ENCODE measurements around the gene PSMB8. TPM values are rescaled to one million over a fixed set of nuclear protein-coding genes. Genes with fewer than 3 reads are reported as not detected.

PSMB8 gene
- total RNA-seq, 6 experiments from 2014 or later = 24.4 to 43.3 (median 39.5) TPM

GRCh38 chr6:32844839-32845383 is 1.1 kb upstream of the PSMB8 start:
- Mint-ChIP-seq H3K27ac (peak overlapping the region; percentile 98), H3K27me3 (ENCODE audit: insufficient read depth) (peaks cover 6% of the 10 kb centered on the region), H3K4me1 (ENCODE audit: low read depth) (peaks cover 28% of the 10 kb centered on the region), H3K36me3 (ENCODE audit: low read depth) (peaks cover 38% of the 10 kb centered on the region), H3K9me3 (no peaks in the 10 kb centered on the region), H3K4me3 (peak overlapping the region; percentile 99)
- DNase-seq = no peak
- TF ChIP-seq, protein P1, sequence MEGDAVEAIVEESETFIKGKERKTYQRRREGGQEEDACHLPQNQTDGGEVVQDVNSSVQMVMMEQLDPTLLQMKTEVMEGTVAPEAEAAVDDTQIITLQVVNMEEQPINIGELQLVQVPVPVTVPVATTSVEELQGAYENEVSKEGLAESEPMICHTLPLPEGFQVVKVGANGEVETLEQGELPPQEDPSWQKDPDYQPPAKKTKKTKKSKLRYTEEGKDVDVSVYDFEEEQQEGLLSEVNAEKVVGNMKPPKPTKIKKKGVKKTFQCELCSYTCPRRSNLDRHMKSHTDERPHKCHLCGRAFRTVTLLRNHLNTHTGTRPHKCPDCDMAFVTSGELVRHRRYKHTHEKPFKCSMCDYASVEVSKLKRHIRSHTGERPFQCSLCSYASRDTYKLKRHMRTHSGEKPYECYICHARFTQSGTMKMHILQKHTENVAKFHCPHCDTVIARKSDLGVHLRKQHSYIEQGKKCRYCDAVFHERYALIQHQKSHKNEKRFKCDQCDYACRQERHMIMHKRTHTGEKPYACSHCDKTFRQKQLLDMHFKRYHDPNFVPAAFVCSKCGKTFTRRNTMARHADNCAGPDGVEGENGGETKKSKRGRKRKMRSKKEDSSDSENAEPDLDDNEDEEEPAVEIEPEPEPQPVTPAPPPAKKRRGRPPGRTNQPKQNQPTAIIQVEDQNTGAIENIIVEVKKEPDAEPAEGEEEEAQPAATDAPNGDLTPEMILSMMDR (IDR thresholded peaks at IDR 0.05) = no peak; the same call in 1 of the 2 replicates

DNA sequence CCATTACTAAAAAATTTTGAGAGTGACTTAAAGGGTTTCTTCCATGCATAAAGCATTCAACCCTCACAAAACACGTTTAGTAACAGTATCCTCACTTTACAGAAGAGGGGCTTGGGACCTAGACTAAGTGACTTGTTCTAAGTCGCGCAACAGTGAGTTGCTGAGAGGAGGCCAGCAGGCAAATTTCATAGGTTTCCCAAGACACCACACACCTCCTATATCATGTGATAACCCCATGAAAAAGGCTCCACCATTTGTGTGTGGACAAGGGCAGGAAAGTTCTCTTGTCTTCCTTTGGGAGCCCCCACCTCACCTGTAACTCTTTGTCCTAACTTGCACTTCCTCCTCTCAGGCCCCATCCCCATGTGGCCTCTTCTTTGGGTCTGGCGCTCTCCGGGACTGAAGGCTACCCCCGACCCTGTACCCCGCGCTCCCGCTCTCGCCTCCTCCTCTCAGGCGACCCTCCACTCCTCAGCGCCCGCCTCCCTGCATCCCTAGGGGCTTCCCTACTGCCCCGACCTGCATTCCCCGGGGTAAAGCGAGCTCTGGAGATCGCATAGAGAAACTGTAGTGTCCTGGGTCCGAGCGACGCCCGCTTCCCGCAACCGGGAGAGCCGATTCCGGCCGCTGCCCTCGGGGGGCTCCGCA is 392 bp downstream of the PSMB8 start:
- peaks cover 30% of the 10 kb centered on the region for H3K36me3 Mint-ChIP-seq (ENCODE audit: low read depth)
- H3K27me3 Mint-ChIP-seq (ENCODE audit: insufficient read depth) = peaks cover 6% of the 10 kb centered on the region
- no peaks in the 10 kb centered on the region for H3K9me3 Mint-ChIP-seq
- no peak for DNase-seq
- H3K4me1 Mint-ChIP-seq (ENCODE audit: low read depth) = peaks cover 28% of the 10 kb centered on the region
- peak overlapping the region; percentile 99 for H3K4me3 Mint-ChIP-seq
- TF ChIP-seq, protein P1 (IDR thresholded peaks at IDR 0.05) = no peak
- peak overlapping the region; percentile 98 for H3K27ac Mint-ChIP-seq

DNA sequence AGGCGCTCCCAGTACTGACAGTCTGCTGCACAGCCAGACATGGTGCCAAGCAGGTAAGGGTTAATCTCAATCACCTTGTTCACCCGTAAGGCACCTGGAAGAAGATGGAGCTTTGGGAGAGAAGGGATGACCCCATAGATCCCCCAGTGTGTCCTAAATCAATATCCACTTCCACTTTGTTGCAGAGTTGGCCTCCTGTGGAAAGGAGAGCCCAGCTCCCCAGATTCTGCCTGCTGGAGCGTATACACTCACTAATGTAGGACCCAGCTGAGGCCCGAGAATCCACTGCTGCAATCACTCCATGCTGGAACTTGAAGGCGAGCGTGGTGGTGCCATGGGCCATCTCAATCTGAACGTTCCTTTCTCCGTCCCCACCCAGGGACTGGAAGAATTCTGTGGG is 1.2 kb downstream of the PSMB8 start:
- H3K4me3 Mint-ChIP-seq = peak overlapping the region; percentile 99
- TF ChIP-seq, protein P1 (IDR thresholded peaks at IDR 0.05) = no peak
- no peak for DNase-seq
- H3K4me1 Mint-ChIP-seq (ENCODE audit: low read depth) = peaks cover 29% of the 10 kb centered on the region
- peak overlapping the region; percentile 98 for H3K27ac Mint-ChIP-seq
- H3K27me3 Mint-ChIP-seq (ENCODE audit: insufficient read depth) = peaks cover 6% of the 10 kb centered on the region
- H3K36me3 Mint-ChIP-seq (ENCODE audit: low read depth) = peaks cover 23% of the 10 kb centered on the region
- no peaks in the 10 kb centered on the region for H3K9me3 Mint-ChIP-seq

DNA sequence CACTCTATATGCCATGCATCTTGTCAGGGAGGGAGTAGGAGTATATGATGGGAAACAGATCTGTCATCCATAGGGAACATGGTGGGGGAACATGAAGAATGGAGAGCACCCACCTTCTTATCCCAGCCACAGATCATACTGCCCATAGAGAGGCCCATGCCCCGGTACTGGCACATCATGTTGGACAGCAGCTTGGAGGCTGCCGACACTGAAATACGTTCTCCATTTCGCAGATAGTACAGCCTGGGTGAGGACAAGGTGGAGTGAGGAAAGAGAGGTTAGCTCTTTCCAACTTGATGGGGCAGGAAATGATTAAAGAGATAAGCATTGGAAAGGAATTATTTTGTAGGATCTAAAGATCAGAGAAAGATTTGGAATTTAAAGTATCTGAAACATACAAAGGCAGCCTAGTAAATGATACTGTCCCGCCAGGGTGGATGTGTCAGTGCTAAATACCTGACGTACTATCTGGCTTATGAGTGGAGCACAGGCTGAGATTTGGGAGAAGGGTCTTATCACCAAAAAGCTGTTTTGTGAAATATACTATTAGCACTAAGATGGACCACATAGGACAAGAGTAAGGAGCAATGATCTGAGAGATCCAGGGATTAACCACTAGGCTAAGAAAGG is 1.7 kb downstream of the PSMB8 start:
- TF ChIP-seq, protein P1 (IDR thresholded peaks at IDR 0.05) = no peak
- no peak overlapping the region for H3K4me3 Mint-ChIP-seq
- DNase-seq = no peak
- H3K9me3 Mint-ChIP-seq = no peaks in the 10 kb centered on the region
- H3K27me3 Mint-ChIP-seq (ENCODE audit: insufficient read depth) = peaks cover 6% of the 10 kb centered on the region
- peaks cover 18% of the 10 kb centered on the region for H3K36me3 Mint-ChIP-seq (ENCODE audit: low read depth)
- H3K4me1 Mint-ChIP-seq (ENCODE audit: low read depth) = peaks cover 34% of the 10 kb centered on the region
- peak overlapping the region; percentile 8; the same call in 1 of the 2 replicates for H3K27ac Mint-ChIP-seq

GRCh38 chr6:32840604-32841246 is 3.1 kb downstream of the PSMB8 start:
- peaks cover 6% of the 10 kb centered on the region for H3K27me3 Mint-ChIP-seq (ENCODE audit: insufficient read depth)
- peaks cover 15% of the 10 kb centered on the region for H3K36me3 Mint-ChIP-seq (ENCODE audit: low read depth)
- no peak overlapping the region for H3K27ac Mint-ChIP-seq
- TF ChIP-seq, protein P1 (IDR thresholded peaks at IDR 0.05) = no peak
- H3K9me3 Mint-ChIP-seq = no peaks in the 10 kb centered on the region
- H3K4me1 Mint-ChIP-seq (ENCODE audit: low read depth) = peaks cover 48% of the 10 kb centered on the region
- H3K4me3 Mint-ChIP-seq = no peak overlapping the region
- no peak for DNase-seq
